HG02943 (cell line): ENCODE data around the gene ARMC2.
"Not testable (repeated sequence)": the region's sequence is repeated elsewhere in the genome, so short reads cannot be mapped to it uniquely, and the experiment has no call there.

Source experiments
- ATAC-seq: cut with Tn5 transposase; IDR thresholded peaks from one replicate; pipeline ENCODE4 v1.9.1; 2021; ENCODE audit warnings: mild to moderate bottlenecking, low read depth, moderate library complexity; ENCODE audit not compliant: unreplicated experiment

The ARMC2 gene

DNA sequence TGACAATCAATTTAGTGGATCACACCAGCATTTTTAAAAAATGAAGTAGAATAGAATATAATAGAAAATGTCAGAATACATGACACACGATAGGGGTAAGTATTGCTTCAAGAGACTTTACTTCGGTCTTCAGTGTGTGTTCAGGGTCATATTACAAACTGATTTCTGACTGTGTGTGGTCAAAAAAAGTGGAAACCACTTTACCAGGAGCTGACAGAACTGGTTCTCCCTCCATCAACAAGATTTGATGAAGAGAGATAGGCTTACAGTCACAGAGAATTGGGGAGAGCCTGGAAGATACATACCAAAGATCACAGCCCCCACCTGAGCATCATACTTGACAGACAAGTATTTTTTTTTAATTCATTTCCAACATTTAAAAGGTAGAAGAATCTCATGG lies 21.7 kb downstream of the ARMC2 start:
- no peak for ATAC-seq

DNA sequence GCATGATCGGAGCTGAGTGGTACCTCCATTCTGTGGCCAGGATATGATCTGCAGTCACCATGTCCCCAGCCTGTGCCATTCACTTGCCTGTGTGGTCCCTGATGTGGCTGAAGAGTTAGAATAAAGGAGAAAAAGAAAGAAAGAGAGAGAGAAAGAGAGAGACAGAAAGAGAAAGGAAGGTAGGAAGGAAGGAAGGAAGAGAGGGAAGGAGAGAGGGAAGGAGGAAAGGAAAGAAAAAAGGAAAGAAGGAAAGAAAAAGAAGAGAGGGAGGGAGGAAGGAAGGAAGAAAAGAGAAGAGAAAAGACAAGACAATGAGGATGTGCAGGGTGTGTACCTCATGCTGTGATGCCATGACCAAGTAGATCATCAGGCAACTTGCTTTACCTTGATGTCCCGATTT lies 22.1 kb downstream of the ARMC2 start:
- ATAC-seq = no peak

DNA sequence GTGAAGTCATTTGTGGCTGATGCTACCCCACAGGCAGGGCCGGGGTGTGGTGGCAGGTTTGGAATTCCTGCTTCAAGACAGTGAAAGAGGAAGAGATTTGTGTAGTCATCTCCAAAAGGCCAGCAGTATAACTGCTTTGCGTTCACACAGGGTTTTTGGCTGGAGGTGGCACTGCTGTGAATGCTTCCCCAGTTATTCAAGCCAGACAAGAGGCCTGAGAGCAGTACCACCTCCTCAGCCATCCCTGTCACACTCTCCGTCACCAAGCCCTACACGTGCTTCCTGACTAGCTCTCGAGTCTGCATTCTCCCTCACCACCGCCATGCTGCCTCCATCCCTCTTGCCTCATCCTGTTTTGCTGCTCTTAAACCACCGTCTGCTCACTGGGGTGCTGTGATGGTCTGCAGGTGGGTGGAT lies 23.9 kb downstream of the ARMC2 start:
- no peak for ATAC-seq

DNA sequence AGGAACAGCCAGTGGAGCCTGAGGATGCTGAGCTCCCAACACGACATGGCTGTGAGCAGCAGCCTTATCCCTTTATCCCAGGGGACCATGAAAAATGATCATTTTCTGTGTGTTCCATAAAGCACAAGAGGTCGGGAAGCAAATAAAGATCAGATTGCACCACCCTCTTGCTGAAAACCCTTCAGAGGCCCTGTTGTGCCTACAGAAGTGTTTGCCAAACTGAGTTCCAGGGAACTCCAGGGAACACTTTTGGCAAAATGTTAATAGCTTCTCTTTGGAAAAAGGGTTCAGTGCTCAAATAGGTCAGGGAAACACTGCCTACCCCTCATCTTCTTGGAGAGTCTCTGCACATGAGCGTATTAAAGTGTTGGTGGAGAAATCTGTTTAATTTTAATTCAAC lies 24.4 kb downstream of the ARMC2 start:
- ATAC-seq = no peak

DNA sequence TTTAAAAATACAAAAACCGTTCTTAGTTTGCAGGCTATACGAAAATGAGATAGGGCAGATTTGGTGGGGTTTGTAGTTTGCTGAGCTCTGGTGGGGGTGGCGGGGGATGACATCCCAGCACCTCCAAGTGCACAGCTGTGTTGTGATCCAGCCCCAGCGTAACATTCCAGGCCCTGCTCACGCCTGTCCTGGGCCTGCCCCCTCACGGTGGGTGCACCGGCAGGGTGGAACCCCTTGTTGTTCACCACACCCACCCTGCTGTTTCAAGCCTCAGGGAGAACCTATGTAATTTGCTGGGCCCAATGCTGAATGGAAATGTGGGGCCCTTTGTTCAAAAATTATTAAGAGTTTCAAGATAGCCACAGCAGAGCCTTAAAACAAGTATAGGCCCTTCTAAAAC lies 25.0 kb downstream of the ARMC2 start:
- ATAC-seq = no peak

DNA sequence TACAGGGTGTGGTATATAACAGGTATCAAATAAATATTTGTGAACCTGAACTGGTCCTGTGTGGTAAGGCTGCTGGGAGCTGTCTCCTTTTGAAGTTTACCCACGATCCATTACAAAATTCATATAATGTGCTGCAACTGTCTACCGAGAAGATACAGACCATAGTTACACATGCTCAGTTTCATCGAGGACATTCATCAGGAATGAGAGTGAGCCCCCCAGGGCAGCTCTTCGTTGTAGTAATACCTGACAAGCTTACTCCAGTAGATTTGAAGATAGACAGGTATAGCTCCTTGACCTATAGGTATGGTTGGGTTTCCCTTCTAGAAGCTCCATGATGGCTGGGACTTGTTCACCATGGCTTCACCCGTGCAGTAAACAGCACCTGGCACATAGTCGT lies 25.7 kb downstream of the ARMC2 start:
- ATAC-seq = no peak

DNA sequence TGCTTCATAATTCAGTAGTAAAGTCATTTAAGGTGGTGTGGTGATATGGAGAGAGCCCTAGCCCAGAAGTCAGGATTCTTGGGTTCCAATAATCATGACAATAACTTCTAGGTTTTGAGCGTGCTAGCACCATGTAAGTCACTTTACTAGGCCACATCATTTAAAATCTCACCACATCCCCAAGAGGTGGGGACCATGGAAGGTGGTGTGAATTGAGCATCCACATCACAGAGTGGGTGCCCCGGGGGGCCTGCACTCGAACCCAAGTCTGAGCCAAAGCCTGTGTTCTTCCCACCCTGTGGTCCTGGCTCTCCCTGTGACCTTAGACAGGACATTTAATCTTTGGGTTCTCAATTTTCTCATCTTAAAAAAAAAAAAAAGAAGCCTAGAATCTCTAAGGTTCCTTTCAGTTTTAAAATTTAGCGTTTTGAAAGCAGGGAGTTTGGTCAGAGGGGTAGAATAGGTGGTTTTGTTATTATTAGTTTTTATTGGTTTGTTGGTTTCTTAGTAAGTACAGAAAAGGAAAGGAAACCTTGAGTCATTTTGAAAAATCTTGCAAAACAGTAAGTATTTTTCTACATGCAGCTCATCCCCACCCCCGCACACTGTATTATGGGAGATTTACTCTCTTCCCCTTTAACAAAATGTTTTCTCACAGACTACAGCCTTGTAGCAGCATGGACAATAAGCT lies 26.4 kb downstream of the ARMC2 start:
- peak; percentile 88 for ATAC-seq

DNA sequence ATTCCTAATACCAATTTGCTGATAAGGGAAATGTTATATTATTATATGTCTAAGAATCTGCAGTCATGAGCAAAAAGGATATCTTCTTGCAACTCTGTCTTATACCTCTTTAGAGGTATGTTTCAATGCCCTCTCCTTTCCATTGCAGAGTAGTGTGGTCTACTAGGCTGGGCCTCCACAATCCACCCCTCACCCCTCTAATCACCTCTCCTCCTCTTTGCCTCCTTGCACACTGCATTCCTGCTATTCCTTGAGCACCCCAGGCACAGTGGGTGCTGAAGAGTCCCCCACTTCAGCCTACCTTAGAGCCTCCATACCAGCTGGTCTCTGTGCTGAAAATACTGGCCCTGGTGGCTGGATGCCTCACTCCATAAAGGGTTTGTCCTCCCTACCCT lies 26.9 kb downstream of the ARMC2 start:
- no peak for ATAC-seq

DNA sequence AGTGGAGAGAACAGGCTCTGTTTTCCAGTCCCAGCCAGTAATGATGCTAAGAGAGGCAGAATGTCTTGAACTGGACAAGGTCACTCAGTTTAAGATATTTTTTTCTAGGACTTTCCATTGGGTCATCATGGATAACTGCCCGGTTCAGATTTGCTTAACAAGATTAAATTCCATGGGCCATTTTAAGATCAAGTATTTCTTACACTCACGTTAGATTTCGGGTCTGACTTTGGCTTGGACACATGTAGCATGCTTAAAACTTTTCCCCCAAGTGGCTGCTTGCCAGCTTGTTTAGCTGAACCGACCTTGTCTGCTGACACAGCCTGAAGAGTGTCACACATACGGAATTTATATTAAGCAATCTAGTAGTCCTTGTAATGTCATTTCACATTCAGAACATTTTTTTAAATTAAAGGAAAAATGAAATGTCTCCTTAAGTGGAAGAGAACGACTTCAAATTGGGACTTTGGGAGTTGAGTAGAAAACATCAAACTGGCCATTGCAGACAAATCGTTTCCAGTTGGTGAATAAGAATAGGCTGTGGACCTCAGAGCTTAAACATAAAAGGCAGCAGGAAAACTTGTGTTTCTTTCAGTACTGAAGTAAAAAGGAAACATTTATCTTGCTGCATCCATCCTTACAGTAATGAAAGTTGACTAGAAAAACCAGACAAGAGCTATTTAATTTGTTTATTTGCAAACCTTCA lies 29.0 kb downstream of the ARMC2 start:
- no peak for ATAC-seq

DNA sequence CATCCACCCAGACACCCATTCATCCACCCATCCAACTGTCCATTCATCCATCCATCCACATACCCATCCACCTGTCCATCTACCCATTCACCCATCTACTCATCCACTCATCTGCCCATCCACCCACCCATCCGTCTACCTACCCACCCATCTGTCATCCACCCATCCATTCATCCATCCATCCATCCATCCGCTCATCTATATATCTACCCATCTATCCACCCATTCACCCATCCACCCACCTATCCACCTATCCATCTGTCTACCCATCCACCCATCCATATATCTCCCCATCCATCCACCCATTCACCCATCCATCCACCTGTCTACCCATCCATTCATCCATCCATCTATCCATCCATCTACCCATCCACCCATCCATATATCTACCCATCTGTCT lies 30.7 kb downstream of the ARMC2 start:
- ATAC-seq = no peak

DNA sequence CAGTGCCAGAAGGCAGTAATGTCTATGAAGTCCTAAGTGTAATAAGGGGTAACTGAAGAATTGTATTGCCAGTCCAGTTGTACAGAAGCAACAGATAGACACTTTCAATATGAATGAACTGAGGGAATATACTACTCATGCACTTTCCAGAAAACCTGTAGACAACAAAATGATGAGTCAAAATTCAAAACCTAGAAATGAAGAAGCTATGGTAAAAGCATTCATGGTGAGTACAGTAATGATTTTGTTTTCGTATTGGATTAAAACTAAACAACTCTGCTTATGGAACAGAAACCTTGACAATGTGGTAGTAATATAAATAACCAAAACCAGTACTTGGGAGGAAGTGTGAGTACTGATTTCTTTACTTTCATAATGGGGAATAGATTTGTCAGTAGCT lies 35.0 kb downstream of the ARMC2 start:
- no peak for ATAC-seq

DNA sequence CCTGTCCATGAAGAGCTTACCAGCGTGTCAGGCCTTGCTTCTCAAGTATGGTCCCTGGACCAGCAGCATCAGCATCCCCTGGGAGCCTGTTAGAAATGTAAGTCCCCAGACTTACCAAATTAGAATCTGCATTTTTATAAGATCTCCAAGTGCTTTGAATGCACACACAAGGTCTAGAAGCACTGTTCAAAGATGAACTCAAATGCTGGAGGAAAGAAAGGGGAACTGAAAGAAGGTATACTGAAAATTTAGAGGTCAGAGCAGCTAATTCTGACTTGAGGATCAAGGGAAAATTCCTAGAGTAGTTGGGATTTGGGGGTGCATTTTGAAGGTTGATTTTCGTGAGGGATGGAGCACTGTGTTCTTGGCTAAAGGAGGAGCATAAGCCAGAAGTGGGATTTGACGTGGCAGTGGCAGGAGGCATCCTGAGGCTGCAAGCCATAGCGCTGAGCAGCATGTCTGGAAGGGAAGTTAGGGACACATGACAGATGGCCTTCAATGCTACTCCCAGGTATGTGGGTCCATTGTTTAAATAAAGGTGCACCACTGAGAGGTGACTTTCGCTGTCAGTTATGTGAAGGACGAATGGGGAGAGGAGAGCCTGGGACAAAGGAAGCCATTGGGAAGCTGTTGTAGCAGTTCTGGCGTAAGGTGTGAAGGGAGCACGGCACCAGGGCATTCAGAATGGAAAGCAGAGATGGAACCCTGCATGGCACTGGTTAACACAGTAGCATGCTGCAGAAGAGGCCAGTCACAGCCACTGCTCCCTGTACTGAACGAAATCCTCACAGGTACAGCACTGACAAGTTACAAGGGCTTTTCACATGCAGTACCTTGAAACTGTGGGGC lies 36.2 kb downstream of the ARMC2 start:
- no peak for ATAC-seq

DNA sequence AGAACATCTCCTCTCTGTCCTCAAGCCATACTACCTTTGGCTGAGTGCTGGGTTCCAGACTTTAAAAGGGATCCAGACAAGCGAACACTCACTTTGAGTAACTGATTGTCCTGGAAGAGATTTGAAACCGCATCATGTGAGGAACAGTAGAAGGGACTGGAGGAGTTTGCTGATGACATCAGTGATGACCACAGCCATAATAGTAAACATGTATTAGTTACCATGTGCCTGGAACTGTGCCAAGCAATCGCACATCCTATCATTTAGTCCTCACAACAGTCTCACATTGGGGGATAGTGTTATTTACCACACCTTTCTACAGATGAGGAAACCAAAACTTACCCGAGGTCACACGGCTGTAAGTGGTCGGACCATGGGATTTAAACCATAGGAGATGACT lies 39.8 kb downstream of the ARMC2 start:
- ATAC-seq = no peak

DNA sequence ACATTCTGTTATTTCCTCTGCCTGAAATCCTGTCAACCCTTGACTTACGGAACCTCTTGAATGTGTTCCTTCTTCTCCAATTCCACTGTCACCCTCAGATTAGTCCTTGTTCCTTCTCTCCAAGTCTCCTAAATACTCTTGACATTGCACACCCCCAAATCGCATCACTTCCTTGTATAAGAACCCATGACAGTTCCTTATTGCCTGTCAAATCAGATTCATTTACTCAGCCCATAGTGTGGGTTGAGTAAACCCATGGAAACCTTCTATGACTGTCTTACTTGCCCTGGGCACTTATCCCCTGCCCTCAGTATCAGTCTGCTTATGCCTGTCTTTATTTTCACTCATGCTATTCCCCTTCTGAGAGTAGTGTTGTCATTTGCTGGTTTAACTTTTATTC lies 40.5 kb downstream of the ARMC2 start:
- no peak for ATAC-seq

DNA sequence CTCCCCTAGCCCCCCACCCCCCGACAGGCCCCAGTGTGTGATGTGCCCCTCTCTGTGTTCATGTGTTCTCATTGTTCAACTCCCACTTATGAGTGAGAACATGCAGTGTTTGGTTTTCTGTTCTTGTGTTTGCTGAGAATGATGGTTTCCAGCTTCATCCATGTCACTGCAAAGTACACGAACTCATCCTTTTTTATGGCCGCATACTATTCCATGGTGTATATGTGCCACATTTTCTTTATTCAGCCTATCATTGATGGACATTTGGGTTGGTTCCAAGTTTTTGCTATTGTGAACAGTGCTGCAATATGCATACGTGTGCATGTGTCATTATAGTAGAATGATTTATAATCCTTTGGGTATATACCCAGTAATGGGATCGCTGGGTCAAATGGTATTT lies 42.7 kb downstream of the ARMC2 start:
- ATAC-seq = not testable (repeated sequence)

DNA sequence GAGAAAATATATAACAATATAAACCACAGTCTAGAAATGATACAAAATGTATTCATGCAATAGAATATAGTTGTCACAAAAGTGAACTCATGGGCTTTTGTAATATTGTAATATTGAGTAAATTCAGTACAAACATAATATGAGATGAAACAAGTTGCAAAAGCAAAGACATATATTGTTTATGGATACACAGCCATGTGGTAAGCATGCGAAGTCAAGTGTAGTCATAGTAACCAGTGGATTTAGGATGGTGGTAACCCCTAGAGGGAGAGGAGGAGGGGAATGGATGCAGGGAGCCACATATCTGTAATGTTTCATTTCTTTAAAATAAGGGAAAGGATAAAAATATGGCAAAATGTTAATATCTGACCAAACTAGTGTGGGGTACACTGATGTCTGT lies 47.3 kb downstream of the ARMC2 start:
- no peak for ATAC-seq

DNA sequence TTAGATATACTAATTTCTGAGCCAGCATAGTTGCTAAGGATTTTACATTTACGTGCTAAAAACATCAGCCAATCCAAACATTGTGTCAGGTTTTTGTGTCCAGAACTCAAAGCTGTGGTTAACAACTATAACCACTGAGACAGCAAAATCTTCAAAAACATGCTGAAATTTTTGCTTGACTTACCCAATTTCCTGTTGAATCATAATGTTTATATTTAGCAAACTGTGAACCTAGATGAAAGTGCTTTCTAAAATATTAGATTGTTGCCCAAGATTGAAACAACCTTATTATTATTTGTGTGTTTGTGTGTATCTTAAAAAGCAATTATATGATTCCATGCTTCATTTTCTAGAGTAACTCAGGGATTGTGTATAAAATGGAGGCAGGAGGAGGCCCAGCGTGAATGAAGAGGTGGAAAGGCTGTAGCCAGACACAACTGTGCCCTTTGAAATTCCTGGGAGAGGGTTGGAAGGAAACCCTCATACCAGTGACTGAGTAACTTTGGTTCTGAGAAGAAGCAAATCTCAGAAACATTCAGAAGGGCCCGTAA lies 48.0 kb downstream of the ARMC2 start:
- no peak for ATAC-seq

DNA sequence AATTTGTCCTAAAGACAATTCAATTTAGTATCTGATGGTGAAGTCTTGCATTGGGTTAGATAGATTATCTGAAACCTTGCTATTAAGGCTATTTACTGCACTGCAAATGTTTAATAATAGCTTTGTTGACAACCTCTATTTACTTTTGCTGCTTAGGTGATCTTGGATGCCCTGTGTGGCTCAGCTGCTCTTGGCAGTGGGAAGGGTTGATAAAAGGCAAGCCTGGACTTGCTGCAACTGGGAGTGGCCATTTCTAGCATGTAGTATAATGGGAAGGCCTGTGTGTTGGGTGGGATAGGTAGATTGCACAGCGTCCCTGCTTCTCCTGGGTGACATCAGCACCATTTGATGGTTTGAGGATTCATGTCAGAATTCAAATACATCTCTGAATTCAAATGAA lies 49.1 kb downstream of the ARMC2 start:
- ATAC-seq = no peak

DNA sequence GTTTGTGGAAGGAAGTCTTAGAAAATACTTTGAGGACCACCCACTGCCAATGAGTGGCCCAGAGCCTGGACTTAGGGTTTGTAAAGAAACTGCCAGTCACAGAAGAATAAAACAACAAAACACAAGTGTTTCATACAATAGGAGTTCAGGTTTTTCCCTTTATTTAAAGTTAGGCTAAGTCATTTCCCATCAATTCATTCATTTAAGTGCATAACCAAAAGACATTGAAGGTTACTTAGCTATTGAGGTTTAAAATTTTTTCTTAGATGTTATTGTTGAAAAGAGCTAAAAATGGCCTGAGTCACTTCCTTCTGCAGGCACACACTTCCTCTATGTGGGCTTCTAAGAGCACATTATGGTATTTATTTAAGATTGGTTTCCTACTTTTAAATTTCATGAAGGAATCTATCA lies 54.2 kb downstream of the ARMC2 start:
- ATAC-seq = no peak

DNA sequence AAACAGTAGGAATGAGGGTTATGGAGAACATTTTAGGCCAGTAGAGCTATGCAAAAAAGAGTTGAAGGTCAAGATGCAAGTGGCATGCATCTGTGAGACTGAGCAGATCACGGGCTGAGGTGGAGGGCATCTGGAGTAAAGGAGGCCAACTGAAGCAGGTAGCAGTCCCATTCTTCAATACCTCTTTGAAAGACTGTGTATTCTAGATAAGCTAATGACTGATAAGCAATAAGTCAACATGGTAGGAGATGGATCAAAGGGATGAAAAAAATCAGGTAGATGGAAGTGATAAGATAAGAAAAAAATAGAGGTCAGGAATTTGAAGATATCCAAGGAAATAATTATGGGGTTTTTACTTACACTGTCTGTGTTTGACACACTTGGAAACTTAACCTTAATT lies 55.6 kb downstream of the ARMC2 start:
- ATAC-seq = no peak

DNA sequence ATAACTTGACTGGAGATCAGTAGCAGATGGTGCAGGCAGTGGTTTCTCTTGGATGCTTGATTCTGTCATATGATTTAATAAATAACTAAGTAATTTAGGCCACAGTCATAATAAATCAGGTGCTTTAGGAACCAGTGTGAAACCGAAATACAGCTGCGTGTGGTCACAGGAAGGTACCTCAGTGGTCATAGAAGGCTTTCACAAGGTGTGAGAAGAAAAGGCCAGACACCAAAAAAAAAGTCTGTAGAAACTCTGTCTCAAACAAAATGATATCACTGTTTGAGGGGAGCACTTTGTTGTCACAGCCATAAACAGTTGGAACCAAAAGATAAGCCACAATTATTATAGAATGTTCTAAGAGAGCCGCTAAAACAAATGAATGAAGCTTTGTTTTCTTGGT lies 56.5 kb downstream of the ARMC2 start:
- peak; percentile 98 for ATAC-seq
